SK-N-SH (cell line): ENCODE measurements around the gene LRRC27. TPM values are rescaled to one million over a fixed set of nuclear protein-coding genes. Genes with fewer than 3 reads are reported as not detected.
A peak's percentile ranks its signal among the peaks of the same experiment; 100 is the strongest.

Source experiments
- CTCF ChIA-PET: fragments of 300-600, 350-600 bp; formaldehyde crosslinking; extraction: SDS; loops from one replicate; lab custom pipeline; 2021; lab: Yijun Ruan, JAX
- POLR2A ChIA-PET: fragments of 350-600 bp; sonication (Branson Sonifier 250); formaldehyde crosslinking; extraction: SDS; loops from one replicate; lab custom pipeline; 2020; ENCODE audit warnings: antibody characterized with exemption, inconsistent platforms; lab: Yijun Ruan, JAX
- DNase-seq: peaks from one replicate; pipeline ENCODE4 v3.0.0; 2012
- H2AFZ ChIP-seq: fragments of 200-600 bp; sonication (generic); 2 replicates; pipeline ENCODE4 v1.8.1; 2016; ENCODE audit warnings: antibody characterized with exemption, mild to moderate bottlenecking, low read depth
- H3F3A ChIP-seq: fragments of 200-600 bp; sonication (generic); replicated peaks from 2 replicates; pipeline ENCODE3; 2016; ENCODE audit warnings: antibody characterized with exemption, mild to moderate bottlenecking; ENCODE audit not compliant: insufficient read depth
- H3K27ac ChIP-seq, 2 experiments: fragments of 200-500 bp in 1 of 2; fragments of 200-600 bp in 1 of 2; sonication (Bioruptor generic) in 1 of 2; sonication (generic), shearing (Covaris generic) in 1 of 2; 2 replicates each; pipeline versions ENCODE4 v1.5.1 to v1.6.1; 2014 to 2016; ENCODE audit warnings: low read depth in 2 of 2, inconsistent platforms in 1 of 2, low read length in 1 of 2, mild to moderate bottlenecking in 1 of 2, mixed read lengths in 1 of 2
- H3K27me3 ChIP-seq: fragments of 200-600 bp; sonication (generic), shearing (Covaris generic); 2 replicates; pipeline ENCODE4 v1.6.1; 2016; ENCODE audit warnings: mixed run types; ENCODE audit not compliant: insufficient read depth
- H3K36me3 ChIP-seq, 2 experiments: fragments of 200-500 bp in 1 of 2; fragments of 200-600 bp in 1 of 2; sonication (Bioruptor generic) in 1 of 2; sonication (generic) in 1 of 2; replicated peaks in 1 of 2; 2 replicates each; pipeline versions ENCODE3 to v1.5.1; 2014 to 2016; ENCODE audit warnings: low read length in 1 of 2, mild to moderate bottlenecking in 1 of 2; ENCODE audit not compliant: insufficient read depth in 2 of 2, control insufficient read depth in 1 of 2
- H3K4me1 ChIP-seq, 2 experiments: fragments of 200-500 bp in 1 of 2; fragments of 200-600 bp in 1 of 2; sonication (Bioruptor generic) in 1 of 2; sonication (generic), shearing (Covaris generic) in 1 of 2; 2 replicates each; pipeline versions ENCODE4 v1.5.1 to v1.6.1; 2014 to 2016; ENCODE audit warnings: low read depth in 1 of 2, low read length in 1 of 2, mixed run types in 1 of 2; ENCODE audit not compliant: insufficient read depth in 2 of 2, control insufficient read depth in 1 of 2
- H3K4me2 ChIP-seq: fragments of 200-600 bp; sonication (generic), shearing (Covaris generic); 2 replicates; pipeline ENCODE4 v1.6.1; 2017; ENCODE audit warnings: mixed run types
- H3K4me3 ChIP-seq, 2 experiments: fragments of 200-500 bp in 1 of 2; fragments of 200-600 bp in 1 of 2; sonication (Bioruptor generic) in 1 of 2; sonication (generic), shearing (Covaris generic) in 1 of 2; 2 replicates each; pipeline versions ENCODE4 v1.5.1 to v1.8.1; 2014 to 2016; ENCODE audit warnings: low read depth in 2 of 2, inconsistent platforms in 1 of 2, low read length in 1 of 2, mild to moderate bottlenecking in 1 of 2, mixed read lengths in 1 of 2, moderate library complexity in 1 of 2
- H3K79me2 ChIP-seq: fragments of 200-600 bp; sonication (generic); 2 replicates; pipeline ENCODE4 v1.8.1; 2017; ENCODE audit warnings: mild to moderate bottlenecking; ENCODE audit not compliant: insufficient read depth
- H3K9ac ChIP-seq: fragments of 200-600 bp; sonication (generic); 2 replicates; pipeline ENCODE4 v1.6.1; 2017; ENCODE audit warnings: mixed run types
- H3K9me2 ChIP-seq: fragments of 200-600 bp; sonication (generic); 2 replicates; pipeline ENCODE4 v1.6.1; 2017; ENCODE audit warnings: mixed run types
- H3K9me3 ChIP-seq: fragments of 200-600 bp; sonication (generic); 2 replicates; pipeline ENCODE4 v1.6.1; 2017; ENCODE audit warnings: mixed run types, mild to moderate bottlenecking, moderate library complexity
- H4K20me1 ChIP-seq: fragments of 200-600 bp; sonication (generic); 2 replicates; pipeline ENCODE4 v1.6.1; 2017; ENCODE audit warnings: mild to moderate bottlenecking, mixed run types; ENCODE audit not compliant: insufficient read depth
- CTCF ChIP-seq: fragments of 200-600 bp; sonication (generic); IDR thresholded peaks from 2 replicates; pipeline ENCODE4 v1.6.1; 2017; ENCODE audit warnings: antibody characterized with exemption, mild to moderate bottlenecking, moderate library complexity
- EP300 ChIP-seq, 2 experiments: IDR thresholded peaks; 2 replicates each; pipeline versions ENCODE4 v1.4.0 to v1.6.1; 2012; ENCODE audit warnings: borderline replicate concordance in 1 of 2, low read depth in 1 of 2, low read length in 1 of 2
- EZH2phosphoT487 ChIP-seq: fragments of 200-600 bp; sonication (generic); IDR thresholded peaks from 2 replicates; pipeline ENCODE4 v1.6.1; 2017; ENCODE audit warnings: low read depth, mixed run types, mild to moderate bottlenecking, antibody characterized with exemption, moderate library complexity, borderline replicate concordance
- FOSL2 ChIP-seq: IDR thresholded peaks from 2 replicates; pipeline ENCODE4 v1.4.0; 2012; ENCODE audit warnings: low read depth, mild to moderate bottlenecking, moderate library complexity, borderline replicate concordance
- GATA2 ChIP-seq: sonication (generic); formaldehyde crosslinking; IDR thresholded peaks from 2 replicates; pipeline ENCODE4 v1.5.0; 2020; ENCODE audit warnings: mild to moderate bottlenecking, missing genetic modification reagents
- MXI1 ChIP-seq: IDR thresholded peaks from 2 replicates; pipeline ENCODE4 v1.6.1; 2012; ENCODE audit warnings: mild to moderate bottlenecking, low read depth, low read length, improper control_type of control experiment
- NFIC ChIP-seq: IDR thresholded peaks from 2 replicates; pipeline ENCODE4 v1.4.0; 2012; ENCODE audit warnings: borderline replicate concordance
- NRF1 ChIP-seq: IDR thresholded peaks from 2 replicates; pipeline ENCODE4 v1.6.1; 2012; ENCODE audit warnings: low read depth, mild to moderate bottlenecking, low read length
- REST ChIP-seq: IDR thresholded peaks from 2 replicates; pipeline ENCODE4 v1.6.1; 2012; ENCODE audit warnings: mild to moderate bottlenecking, low read depth, low read length, moderate library complexity
- RFX5 ChIP-seq: IDR thresholded peaks from 2 replicates; pipeline ENCODE4 v1.6.1; 2012; ENCODE audit warnings: mild to moderate bottlenecking, improper control_type of control experiment, low read length
- SMC3 ChIP-seq: IDR thresholded peaks from 2 replicates; pipeline ENCODE4 v1.6.1; 2012; ENCODE audit warnings: low read depth, low read length, improper control_type of control experiment
- TCF12 ChIP-seq: IDR thresholded peaks from 2 replicates; pipeline ENCODE4 v1.4.0; 2012
- TEAD4 ChIP-seq: IDR thresholded peaks from 2 replicates; pipeline ENCODE4 v1.4.0; 2012; ENCODE audit warnings: mild to moderate bottlenecking, borderline replicate concordance; ENCODE audit not compliant: insufficient read depth
- USF2 ChIP-seq: fragments of 150-350 bp; IDR thresholded peaks from 2 replicates; pipeline ENCODE4 v1.6.1; 2017; ENCODE audit warnings: antibody characterized with exemption, low read length, low read depth, borderline replicate concordance
- ZBTB33 ChIP-seq: IDR thresholded peaks from 2 replicates; pipeline ENCODE4 v1.4.0; 2012; ENCODE audit warnings: low read depth, borderline replicate concordance
- WGBS: methylation state at CpG from one replicate; pipeline ENCODE4 v1.1.6; 2017; ENCODE audit warnings: low lambda C conversion rate; 5-methylcytosine and 5-hydroxymethylcytosine counted together
- polyA plus RNA-seq, 3 experiments: library from polyadenylated mRNA; depleted of rRNA; stranded (reverse); fragments of >200 nt; gene quantifications; 2 replicates each; pipeline ENCODE4 v1.2.3, GENCODE V29; 2012

Gene LRRC27
- polyA plus RNA-seq, 1 of the 3 experiments (the other 2 are of a cell fraction): 10.0 TPM

GRCh38 chr10:132411561-132412253 lies 79.7 kb downstream of the LRRC27 start:
- H2AFZ ChIP-seq: no peak overlapping the region
- no peak overlapping the region for H3K27ac ChIP-seq
- H4K20me1 ChIP-seq: no peaks in the 10 kb centered on the region
- H3K27me3 ChIP-seq: no peaks in the 10 kb centered on the region
- POLR2A ChIA-PET: interaction anchor here (0.6 to 0.8 kb wide), 2 partner anchors 13 to 21 kb away, joined by 3 read pairs; no protein-coding TSS in a partner anchor
- no peaks in the 10 kb centered on the region for H3K9me3 ChIP-seq
- H3K36me3 ChIP-seq: no peaks in the 10 kb centered on the region
- no peaks in the 10 kb centered on the region for H3K79me2 ChIP-seq
- 69% methylated on average over 19 of the region's 23 CpGs for WGBS
- H3F3A ChIP-seq: no peaks in the 10 kb centered on the region
- DNase-seq: peak; percentile 75
- no peak overlapping the region for H3K4me3 ChIP-seq
- TF ChIP-seq SMC3: no peak
- no peak for TF ChIP-seq NRF1
- no peak for TF ChIP-seq TEAD4
- TF ChIP-seq, all 33 proteins: peak for 0
- H3K4me1 ChIP-seq: peaks cover 0 to 21% of the 10 kb centered on the region in 2 experiments; a peak in 1 of 4 replicates
- CTCF ChIA-PET: interaction anchor here (1.4 kb wide), 1 partner anchor 13 kb away, joined by 4 read pairs; no protein-coding TSS in a partner anchor
- H3K9me2 ChIP-seq: no peaks in the 10 kb centered on the region
- H3K4me2 ChIP-seq: no peak overlapping the region
- H3K9ac ChIP-seq: no peak overlapping the region

- Histone ChIP-seq H2AFZ (no peak overlapping the region), H3F3A (no peaks in the 10 kb centered on the region), H3K27me3 (no peaks in the 10 kb centered on the region), H3K4me2 (no peak overlapping the region), H4K20me1 (no peaks in the 10 kb centered on the region), H3K79me2 (no peaks in the 10 kb centered on the region), H3K9me3 (no peaks in the 10 kb centered on the region), H3K27ac (no peak overlapping the region), H3K4me3 (no peak overlapping the region), H3K36me3 (no peaks in the 10 kb centered on the region), H3K9ac (no peak overlapping the region), H3K4me1 (peaks cover 0 to 14% of the 10 kb centered on the region in 2 experiments; a peak in 1 of 4 replicates), H3K9me2 (no peaks in the 10 kb centered on the region)
- 93% methylated on average over 22 of the region's 29 CpGs for WGBS
- POLR2A ChIA-PET: interaction anchor here (0.7 kb wide), 1 partner anchor 941 kb away, joined by 5 read pairs; no protein-coding TSS in a partner anchor
- peak; percentile 40 for DNase-seq
- CTCF ChIA-PET: no interaction called here
- TF ChIP-seq CTCF (no peak), TCF12 (no peak), GATA2 (CRISPR knock-in tag) (no peak), FOSL2 (no peak), ZBTB33 (no peak), MXI1 (no peak), EP300 (IDR thresholded peaks at IDR 0.05; ENCODE audit: borderline replicate concordance in 1 of 2, low read depth in 1 of 2, low read length in 1 of 2) (no peak), NRF1 (no peak), RFX5 (no peak), NFIC (no peak), REST (no peak), USF2 (no peak), EZH2phosphoT487 (no peak)
Measured at GRCh38 chr10:132412316-132413192, 80.6 kb downstream of the LRRC27 start.
